Measurements from ENCODE around the gene SCTR. TPM values are rescaled to one million over a fixed set of nuclear protein-coding genes. Genes with fewer than 3 reads are reported as not detected.
A peak's percentile ranks its signal among the peaks of the same experiment; 100 is the strongest.

SCTR gene
- total RNA-seq, 1 donor: not detected

DNA sequence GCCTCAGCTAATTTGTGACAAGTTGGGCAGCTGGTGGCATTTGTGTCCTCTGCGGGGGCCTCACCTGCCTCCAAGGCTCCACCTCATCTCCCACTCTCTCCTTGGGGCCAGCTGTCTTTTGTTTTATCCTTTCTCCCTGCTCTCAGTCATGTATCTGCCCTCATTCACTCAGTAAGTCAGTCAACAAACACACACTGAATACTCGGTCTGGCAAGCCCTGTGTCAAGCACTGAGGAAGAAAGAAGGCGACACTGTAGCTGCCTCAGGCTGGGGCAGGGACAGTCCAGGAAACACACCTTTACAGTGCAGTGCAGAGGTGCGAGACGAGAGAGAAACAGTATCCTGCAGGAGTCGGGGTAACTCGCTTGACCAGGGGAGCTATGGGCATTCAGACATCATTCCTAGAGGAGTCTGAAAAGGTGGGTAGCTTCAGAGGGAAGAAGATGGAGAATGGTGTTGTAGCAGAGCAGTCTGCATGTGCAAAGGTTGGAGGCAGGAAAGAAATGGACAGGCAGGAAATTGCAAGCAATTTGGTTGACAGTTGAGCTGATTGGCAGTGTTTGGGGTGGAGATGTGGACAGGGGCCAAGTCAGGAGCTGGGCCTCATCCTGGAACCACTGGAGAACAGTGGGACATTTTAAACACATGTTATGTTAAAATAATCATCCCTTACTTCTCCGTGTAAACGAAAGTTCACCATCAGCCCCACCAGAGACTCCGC lies 34.9 kb downstream of the SCTR start:
- DNase-seq (ENCODE audit: low read depth in 2 of 3, low spot score in 2 of 3): no peak

DNA sequence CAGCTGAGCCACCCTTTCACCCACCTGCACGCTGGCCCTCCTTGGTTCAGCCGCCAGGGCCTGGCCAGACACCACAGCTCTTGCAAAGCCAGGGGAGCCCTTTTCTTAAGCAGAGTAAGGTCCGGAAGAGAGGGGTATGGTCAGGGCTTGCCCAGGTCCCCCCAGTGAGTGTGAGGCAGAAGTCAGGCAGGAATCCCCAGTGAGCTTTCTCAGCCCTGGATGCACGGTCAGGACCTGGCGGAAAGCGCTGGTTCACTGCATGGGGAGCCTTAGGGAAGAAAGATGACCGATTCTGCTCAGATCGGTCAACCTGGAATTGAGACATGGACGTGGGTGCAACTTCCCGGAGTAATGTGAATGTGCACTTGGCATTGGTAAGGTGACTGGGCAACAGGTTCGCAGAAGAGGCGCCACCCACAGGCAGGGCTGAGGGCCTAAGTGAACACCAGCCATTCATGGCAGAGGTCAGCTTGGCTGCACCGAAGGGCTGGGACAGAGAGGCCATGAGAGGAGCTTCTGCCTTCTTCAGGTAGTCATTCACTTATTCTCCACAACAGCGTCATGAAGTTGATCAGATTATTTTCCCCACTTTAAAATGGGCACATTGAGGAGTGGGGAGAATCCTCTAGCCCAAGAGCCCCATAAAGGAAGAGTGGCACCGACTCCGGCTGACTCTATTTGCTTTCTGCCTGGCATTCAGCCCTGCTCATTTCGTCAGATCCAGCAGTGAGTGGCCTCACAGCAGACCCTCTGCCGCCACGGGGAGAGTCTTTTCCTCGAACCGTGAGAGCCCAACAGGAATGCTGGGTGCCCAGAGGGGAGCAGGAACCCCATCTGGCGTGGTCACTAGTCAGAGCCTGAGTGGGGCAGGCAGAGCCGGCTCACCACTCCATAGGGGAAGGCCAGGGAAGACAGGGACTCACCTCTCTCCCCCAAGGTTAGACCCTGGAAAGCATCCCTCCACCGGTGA lies 35.8 kb downstream of the SCTR start:
- DNase-seq (ENCODE audit: low read depth in 2 of 3, low spot score in 2 of 3): no peak

DNA sequence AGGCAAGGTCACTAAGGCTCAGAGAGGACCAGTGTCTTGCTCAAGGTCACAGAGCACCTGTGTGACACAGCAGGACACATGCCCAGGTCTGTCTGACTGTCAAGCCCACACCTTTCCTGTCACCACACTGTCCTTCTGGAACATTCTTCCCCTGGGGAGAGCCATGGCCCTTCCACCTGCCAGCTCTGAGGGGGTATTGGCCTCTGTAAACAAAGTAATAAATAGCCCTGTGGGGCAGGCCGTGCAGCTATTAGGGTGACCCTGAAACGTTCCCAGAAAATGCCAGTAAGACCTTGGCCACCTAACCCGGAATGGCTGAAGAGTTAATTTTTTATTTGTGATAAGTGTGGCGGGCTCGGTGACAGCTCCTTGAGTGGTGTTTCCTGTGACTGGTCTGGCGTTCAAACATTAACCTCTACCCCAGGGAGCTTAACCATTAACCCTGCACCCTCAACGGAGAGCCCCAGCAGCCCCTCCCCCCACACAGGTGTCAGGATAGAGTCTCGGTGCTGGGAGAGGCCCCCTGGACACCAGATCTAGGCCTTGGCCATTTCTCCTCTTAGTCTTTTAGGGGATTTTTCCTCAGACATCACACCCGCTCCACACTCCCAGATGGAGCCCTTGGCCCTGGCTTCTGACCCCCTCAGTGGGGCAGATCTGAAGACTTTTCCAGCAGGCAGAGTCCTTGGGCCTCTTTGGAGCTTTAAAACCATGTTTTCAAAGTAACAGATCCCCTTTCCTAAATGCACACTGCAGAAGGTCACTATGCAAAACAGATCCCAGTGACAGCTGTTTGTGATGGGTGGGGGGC lies 36.6 kb downstream of the SCTR start:
- peak in 1 of 3 donors; percentile 4 for DNase-seq (ENCODE audit: low read depth in 2 of 3, low spot score in 2 of 3)

DNA sequence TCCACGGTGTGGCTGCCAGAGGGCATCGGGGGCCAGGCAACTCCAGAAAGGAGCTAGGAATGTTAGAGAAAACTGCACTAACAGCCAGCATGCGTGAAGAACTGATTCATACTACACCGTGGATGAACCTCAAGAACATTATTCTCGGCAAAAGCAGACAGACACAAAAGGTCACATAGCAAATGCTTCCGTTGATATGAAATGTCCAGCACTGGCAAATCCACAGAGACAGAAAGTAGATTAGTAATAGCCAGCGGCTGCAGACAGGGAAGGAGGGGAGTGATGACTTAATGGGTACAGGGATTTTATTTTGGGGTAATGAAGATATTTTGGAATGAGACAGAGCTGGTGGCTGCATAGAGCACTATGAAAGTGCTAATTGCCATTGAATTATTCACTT lies 37.4 kb downstream of the SCTR start:
- no peak for DNase-seq (ENCODE audit: low read depth in 2 of 3, low spot score in 2 of 3)

DNA sequence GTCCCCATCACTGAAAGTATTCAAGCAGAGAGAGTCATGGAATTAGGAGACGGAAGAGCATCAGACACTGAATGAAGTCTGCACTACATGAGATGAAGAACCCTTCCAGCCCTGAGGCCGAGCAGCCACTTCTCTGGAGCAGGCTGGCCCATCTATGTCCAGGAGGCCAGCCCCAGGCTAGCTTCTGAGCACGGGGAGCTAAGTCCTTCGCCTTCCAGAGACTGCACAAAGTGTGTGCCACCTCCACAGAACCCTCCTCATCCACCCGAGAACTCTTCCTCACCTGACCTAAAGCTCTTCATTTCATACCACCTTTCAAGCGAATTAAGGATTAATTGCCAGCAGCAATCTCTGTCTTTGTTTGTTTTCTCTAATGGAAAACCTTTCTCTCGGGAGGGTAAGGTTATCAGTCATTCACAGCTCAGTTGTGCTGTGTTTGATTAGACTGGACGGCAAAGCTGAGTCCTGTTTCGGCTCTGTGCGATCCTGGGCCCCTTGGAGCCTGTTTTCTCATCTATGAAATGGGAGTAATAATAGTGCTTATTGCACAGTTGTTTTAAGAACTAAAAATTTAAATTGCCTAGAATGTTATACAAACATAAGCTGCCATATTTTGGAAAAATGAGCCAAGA lies 38.0 kb downstream of the SCTR start:
- no peak for DNase-seq (ENCODE audit: low read depth in 2 of 3, low spot score in 2 of 3)

DNA sequence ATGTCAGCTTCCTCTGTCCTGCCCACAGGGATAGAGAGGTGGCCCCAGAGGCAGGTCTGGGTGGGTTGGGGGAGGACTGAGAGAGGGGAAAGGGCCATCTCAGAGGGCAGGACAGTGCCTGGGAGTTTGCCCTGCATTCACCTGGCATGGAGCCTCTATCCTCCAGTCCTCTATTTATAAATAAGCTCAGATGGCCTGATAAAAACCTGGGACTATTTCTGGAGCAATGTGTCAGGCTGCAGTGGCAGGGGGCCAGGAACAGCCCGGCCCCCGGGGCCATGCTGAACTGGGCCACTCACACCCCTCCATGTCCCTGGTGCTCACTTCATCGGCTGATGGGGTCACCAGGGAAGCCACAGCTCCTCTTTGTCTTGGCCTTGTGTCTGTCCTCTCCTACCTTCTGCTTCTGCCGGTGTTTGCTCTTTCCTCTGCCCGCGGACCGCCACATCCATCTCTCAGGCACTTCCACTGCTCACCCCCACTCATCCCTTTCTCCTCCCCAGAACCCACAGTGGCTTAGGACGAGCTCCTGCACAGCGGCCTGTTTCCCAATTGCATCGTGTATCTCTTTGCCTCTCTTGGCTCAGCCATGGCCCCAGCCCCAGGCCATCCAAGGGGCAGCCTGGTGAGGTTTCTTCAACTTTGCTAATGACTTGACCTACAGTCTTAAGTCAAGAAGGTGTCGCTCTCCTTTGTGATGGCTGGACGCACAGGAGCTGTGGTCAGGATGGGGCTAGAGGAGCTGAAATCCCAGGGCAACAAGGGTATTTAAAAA lies 38.8 kb downstream of the SCTR start:
- DNase-seq (ENCODE audit: low read depth in 2 of 3, low spot score in 2 of 3): no peak

DNA sequence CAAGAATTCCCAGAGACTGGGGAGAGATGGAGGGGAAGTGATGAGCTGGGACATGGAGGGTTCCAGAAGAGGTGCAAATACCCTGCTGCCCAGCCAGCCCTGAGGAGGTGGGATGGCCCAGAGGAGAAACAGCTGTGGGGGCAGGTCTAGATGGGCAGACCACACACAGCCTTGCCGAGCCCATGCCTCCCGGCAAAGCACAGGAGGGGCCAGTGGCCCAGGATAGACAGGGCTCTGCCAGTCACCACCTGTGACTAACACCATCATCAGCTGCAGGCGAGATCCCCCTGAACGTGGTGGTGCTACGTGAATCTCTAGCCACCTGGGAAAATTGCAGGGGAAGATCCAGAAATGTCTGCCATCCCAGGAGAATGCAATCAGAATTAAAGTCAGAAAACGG lies 39.4 kb downstream of the SCTR start:
- no peak for DNase-seq (ENCODE audit: low read depth in 2 of 3, low spot score in 2 of 3)

DNA sequence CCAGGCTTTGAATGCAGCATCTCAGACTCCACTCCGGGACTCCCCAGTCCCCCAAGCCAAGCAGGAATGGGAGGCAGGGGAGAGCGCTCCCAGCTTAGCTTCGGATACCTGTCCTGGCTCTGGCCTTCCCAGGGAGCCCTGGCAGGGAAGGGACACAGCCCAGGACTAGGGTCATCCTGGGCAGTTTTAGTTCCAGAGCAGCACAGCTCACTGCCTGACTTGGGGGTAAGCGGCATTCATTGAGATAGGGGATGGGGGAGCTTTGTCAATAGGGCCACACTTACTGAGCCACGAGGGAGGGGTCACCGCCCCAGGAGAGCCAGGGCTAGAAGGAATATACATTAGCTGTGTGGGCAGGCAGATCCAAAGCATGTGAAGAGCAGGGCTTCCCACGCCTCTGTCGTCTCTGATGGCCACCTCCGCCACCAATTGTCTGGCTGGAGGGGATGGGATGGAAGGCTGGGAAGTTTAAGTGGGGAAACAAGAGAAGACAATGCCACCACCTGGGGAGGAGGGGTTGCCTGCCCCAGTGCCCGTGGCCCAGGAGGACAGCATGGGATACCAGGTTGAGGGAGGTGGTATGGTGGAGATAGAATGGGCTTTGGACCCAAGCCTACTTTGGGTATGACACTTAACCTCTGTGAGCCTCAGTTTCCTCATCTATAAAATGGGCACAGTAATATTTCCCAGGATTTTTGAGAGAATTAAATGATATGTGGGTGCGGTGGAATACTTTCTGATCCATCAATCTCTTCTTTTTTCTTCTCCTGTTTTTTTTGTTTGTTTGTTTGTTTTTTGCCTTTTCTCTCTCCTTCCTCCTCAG lies 40.2 kb downstream of the SCTR start:
- DNase-seq (ENCODE audit: low read depth in 2 of 3, low spot score in 2 of 3): no peak

DNA sequence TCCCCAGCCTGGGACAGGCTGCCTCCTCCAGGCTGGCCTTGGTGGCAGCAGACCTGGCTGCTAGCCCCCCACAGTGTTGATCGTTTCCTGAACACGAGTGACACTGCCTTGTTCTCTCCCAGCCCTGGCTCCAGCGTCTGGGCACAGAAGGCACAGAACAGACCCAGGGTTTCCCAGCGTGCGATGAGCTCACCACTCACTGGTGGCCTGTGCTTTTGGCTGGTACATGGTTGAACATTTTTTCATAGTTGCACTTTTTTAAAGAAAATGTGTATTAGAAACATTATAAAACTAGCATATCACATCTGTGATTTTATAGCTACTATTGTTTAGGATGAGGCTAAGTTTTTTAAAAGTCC lies 40.9 kb downstream of the SCTR start:
- DNase-seq (ENCODE audit: low read depth in 2 of 3, low spot score in 2 of 3): no peak

DNA sequence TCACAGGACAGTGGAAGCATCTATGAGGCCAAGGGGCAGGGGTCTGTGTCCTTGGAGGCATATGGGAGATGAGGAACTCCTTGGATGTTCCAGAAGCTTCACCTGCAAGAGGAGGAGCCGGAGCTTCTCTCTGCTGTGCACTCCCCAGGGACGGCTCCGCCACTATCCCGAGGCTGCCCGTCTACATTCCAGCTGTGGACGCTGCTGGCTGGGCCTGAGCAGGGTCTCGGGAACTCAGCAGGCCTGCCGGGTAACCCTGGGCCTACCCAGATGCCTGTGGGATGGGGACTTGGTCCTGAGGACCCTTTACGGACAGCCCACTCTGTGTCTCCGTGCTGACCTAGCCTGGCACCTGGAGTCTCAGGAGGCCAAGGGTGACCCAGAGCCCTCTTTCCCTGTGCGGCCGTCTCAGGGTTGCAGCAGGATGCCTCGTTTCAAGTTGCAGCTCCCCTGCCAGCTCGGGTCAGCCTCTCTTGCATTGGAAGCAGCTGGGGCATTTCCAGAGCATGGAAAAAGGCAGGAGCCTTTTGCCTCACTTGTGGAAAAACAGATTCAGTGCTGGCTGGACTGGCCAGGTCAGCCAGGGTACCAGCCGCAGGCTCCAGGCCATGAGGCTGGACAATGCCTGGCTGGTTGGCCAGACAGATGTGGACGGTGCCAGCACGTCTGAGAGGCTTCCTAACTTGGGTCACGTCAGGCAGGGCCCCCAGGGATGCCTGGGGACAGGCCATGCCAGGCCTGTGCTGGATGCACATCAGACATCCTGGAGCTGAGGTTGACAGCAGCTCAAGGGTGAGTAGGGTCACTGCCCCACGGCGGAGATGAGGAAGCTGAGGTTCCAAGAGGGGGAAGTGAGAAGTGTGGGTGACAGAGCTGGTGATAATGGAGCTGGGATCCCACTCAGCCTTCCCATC lies 41.5 kb downstream of the SCTR start:
- no peak for DNase-seq (ENCODE audit: low read depth in 2 of 3, low spot score in 2 of 3)

DNA sequence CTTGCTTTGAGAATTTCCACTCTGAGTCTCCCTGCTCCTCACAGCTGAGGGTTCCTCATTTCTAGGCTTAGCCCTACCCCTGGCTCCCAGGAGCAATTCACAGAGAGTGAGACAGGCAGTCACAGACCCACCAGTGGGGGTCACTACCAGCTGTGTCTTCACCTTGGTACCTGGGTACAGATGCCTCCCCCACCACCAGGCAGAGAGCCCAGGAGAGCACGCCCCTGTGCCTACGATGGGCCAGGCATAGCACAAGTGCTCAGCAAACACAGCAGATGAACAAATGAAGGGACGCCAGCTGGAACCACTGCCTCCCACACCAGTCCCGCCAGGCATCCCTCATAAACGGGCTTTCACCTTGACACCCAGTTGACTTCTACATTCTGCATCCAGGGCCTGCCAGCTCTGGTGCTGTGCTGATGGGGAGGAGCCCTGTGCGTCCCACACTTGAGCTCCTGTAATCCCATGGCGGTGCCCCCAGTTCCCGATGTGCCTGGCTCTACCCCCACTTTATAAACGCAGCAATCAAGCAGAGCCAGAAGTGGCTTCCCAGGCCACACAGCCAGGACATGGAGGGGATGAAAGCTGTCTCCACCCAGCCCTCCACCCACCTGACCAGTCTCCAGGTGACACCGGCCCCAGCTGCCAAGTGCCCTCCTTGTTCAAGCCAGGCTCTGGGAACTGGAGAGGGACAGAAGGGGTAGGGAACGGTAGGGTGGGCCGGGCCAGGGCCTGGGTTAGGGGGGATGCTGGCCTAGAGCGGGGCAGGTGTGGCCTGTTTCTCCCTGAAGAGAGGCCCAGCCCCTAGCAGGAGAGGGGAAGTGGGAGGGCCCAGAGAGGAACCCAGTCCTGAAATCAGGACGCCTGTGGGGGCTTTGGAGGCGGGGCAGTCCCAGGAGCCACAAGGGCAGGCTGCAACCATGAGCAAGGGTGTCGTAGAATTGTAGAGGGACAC lies 42.5 kb downstream of the SCTR start:
- DNase-seq (ENCODE audit: low read depth in 2 of 3, low spot score in 2 of 3): no peak

DNA sequence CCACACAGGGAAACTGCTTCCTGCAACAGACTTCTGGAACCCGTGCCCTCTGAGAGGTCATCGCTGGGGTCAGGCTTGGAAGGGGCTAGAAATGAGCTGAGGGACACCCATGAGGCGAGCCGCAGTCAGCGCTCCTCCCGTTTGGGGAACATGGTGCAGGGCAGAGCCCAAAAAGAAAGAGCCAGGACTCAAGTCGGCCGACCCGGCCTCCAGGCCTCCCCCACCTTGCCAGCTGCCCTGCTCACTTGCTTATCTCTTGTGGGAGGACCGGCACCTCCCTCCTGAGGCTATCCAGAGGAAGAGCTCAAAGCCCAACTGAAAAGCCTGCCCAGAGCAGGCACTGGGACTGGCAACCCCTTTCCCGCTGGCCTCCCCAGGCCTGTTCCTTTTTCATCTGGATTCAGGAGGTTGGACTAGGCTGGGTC lies 43.6 kb downstream of the SCTR start:
- DNase-seq (ENCODE audit: low read depth in 2 of 3, low spot score in 2 of 3): no peak

DNA sequence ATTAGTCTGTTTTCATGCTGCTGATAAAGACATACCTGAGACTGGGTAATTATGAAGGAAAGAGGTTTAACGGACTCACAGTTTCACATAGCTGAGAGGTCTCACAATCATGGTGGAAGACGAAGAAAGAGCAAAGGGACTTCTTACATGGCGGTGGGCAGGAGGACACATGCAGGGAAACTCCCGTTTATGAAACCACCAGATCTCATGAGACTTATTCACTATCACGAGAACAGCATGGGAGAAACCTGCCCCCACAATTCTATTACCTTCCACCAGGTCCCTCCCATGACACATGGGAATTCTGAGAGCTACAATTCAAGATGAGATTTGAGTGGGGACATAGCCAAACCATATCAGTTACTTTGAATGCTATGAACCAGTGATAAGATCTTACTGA lies 44.1 kb downstream of the SCTR start:
- DNase-seq (ENCODE audit: low read depth in 2 of 3, low spot score in 2 of 3): no peak

DNA sequence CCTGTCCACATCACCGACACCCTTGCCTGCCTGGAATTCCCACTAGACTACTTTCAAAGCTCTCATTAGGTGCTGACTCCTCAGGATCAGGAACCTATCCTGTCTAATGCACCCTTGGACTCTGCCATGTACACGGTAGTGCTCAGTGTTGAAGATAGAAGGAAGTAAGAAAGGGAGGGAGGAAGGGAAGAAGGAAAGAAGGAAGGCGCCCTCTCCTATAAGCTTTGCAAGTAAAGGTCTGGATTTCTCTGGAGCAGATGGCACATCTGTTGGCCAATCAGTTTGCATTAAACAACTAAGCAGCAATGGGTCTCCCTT lies 45.3 kb downstream of the SCTR start:
- no peak for DNase-seq (ENCODE audit: low read depth in 2 of 3, low spot score in 2 of 3)

DNA sequence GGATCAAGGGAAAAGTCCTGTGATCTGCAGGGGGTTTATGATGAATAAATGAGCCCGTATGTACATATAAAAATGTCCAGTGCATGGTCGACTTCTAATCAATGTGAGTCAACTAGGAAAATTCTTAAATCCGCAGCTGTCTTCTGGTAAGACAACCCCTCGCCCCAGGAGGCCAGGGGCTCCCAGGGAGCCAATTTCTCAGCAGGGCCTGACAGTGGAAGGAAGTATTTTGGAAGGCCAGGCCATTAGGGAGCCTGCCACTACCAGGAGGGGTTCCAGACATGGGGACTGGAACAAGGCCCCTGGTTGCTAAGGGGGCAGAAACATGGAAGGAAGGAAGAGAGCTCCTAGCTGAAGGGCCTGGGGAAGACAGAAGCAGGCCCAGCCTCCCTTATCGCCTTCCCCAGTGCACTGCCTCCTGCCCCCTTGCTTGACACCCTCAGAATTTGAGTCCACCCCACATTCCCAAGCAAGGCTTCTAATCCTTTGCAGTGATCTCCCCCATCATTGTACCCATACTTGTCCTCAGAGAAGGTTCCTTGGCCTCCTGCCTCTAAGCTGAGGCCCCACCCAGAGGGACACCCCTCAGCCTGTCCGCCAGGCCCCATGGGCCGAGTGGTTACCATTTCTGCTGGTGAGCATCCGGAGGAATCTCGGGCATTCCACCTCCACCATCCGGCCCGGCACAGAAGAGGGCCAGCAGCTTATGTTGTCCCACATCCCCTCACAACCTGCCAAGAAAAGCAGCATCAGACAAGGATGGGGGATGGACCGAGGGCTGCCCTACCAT lies 45.9 kb downstream of the SCTR start:
- no peak for DNase-seq (ENCODE audit: low read depth in 2 of 3, low spot score in 2 of 3)

DNA sequence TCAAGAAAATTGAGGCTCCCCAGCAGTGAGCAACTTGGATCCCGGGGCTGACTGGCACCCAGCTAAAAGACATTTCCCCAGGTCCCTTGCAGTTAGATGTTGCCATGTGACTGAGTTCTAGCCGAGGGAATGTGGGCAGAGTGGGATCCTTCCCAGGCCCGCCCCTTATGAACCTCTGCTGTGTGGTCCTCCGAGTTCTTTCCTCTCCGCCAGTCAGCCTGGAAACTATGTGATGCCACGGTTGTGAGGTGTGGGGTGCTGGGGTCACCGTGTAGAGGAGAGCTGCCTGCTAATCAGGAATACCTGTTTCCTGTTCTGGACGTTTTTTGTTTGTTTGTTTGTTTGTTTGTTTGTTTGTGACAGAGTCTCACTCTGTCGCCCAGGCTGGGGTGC lies 47.2 kb downstream of the SCTR start:
- no peak for DNase-seq (ENCODE audit: low read depth in 2 of 3, low spot score in 2 of 3)
